GM21619 (cell line): ENCODE results near the gene MYO5C.

Source experiments
- ATAC-seq: cut with Tn5 transposase; IDR thresholded peaks from one replicate; pipeline ENCODE4 v1.9.1; 2021; ENCODE audit not compliant: unreplicated experiment

MYO5C gene

GRCh38 chr15:52278636-52279367 lies 16.8 kb downstream of the MYO5C start:
- ATAC-seq, result no peak

GRCh38 chr15:52278135-52278534 lies 17.5 kb downstream of the MYO5C start:
- no peak for ATAC-seq

GRCh38 chr15:52277575-52277974 lies 18.0 kb downstream of the MYO5C start:
- ATAC-seq, result no peak

GRCh38 chr15:52276256-52276770 lies 19.3 kb downstream of the MYO5C start:
- ATAC-seq, result no peak

- ATAC-seq, result no peak
These were observed 31.9 kb downstream of the MYO5C start for GRCh38 chr15:52263563-52264282.

GRCh38 chr15:52262364-52262763 lies 33.2 kb downstream of the MYO5C start:
- ATAC-seq, result no peak

GRCh38 chr15:52261498-52262242 lies 33.9 kb downstream of the MYO5C start:
- peak; percentile 99 for ATAC-seq

GRCh38 chr15:52261026-52261425 lies 34.6 kb downstream of the MYO5C start:
- no peak for ATAC-seq

- no peak for ATAC-seq
These were observed 36.1 kb downstream of the MYO5C start for GRCh38 chr15:52259503-52259902.

- no peak for ATAC-seq
These were observed 37.1 kb downstream of the MYO5C start for GRCh38 chr15:52258461-52258860.

GRCh38 chr15:52257734-52258062 lies 37.9 kb downstream of the MYO5C start:
- no peak for ATAC-seq

- ATAC-seq, result no peak
These were observed 38.5 kb downstream of the MYO5C start for GRCh38 chr15:52256930-52257733.

- ATAC-seq, result no peak
These were observed 39.2 kb downstream of the MYO5C start for GRCh38 chr15:52256366-52256765.

- no peak for ATAC-seq
These were observed 39.7 kb downstream of the MYO5C start for GRCh38 chr15:52255935-52256334.

GRCh38 chr15:52255008-52255407 lies 40.6 kb downstream of the MYO5C start:
- ATAC-seq, result no peak

GRCh38 chr15:52254391-52254790 lies 41.2 kb downstream of the MYO5C start:
- ATAC-seq, result no peak

GRCh38 chr15:52252781-52253180 lies 42.8 kb downstream of the MYO5C start:
- no peak for ATAC-seq

GRCh38 chr15:52251144-52251860 lies 44.3 kb downstream of the MYO5C start:
- ATAC-seq, result no peak

GRCh38 chr15:52247461-52247860 lies 48.1 kb downstream of the MYO5C start:
- ATAC-seq, result no peak

- no peak for ATAC-seq
These were observed 48.7 kb downstream of the MYO5C start for GRCh38 chr15:52246686-52247431.
